DND-41 (cell line): ENCODE results near the gene HTR2A.

ENCODE experiments used
- ATAC-seq: fragments of 200-7000 bp; cut with Tn5 transposase; 3 replicates; pipeline ENCODE4 v1.9.1; 2021; ENCODE audit warnings: low read depth; ENCODE audit not compliant: insufficient read depth
- DNase-seq: peaks from one replicate; pipeline ENCODE4 v3.0.0-alpha.2; 2020
- H2AFZ ChIP-seq: 2 replicates; pipeline ENCODE4 v1.6.0; 2012; ENCODE audit warnings: low read depth, low read length
- H3K27ac ChIP-seq: 2 replicates; pipeline ENCODE4 v1.5.1; 2012; ENCODE audit warnings: low read length, inconsistent platforms
- H3K27me3 ChIP-seq: fragments of 200-600 bp; sonication (generic); 2 replicates; pipeline ENCODE4 v1.6.0; 2012; ENCODE audit warnings: low read length, mild to moderate bottlenecking, inconsistent platforms; ENCODE audit not compliant: insufficient read depth, poor library complexity
- H3K36me3 ChIP-seq: 2 replicates; pipeline ENCODE4 v1.5.1; 2012; ENCODE audit warnings: low read length, inconsistent platforms; ENCODE audit not compliant: insufficient read depth
- H3K4me1 ChIP-seq: 2 replicates; pipeline ENCODE4 v1.5.1; 2012; ENCODE audit warnings: mild to moderate bottlenecking, low read length; ENCODE audit not compliant: insufficient read depth
- H3K4me2 ChIP-seq: 2 replicates; pipeline ENCODE4 v1.6.0; 2012; ENCODE audit warnings: mild to moderate bottlenecking, moderate library complexity, low read length, inconsistent platforms; ENCODE audit not compliant: insufficient read depth
- H3K4me3 ChIP-seq, 2 experiments: fragments of 200-600 bp in 1 of 2; shearing (Covaris generic) in 1 of 2; 2 replicates each; pipeline ENCODE4 v1.5.1; 2012 to 2016; ENCODE audit warnings: inconsistent platforms in 2 of 2, low read length in 2 of 2, mild to moderate bottlenecking in 2 of 2, low read depth in 1 of 2, moderate library complexity in 1 of 2
- H3K79me2 ChIP-seq: 2 replicates; pipeline ENCODE4 v1.6.0; 2012; ENCODE audit warnings: low read length, inconsistent platforms; ENCODE audit not compliant: insufficient read depth
- H3K9ac ChIP-seq: 2 replicates; pipeline ENCODE4 v1.6.0; 2012; ENCODE audit warnings: low read depth, mild to moderate bottlenecking, inconsistent platforms, low read length, moderate library complexity
- H3K9me3 ChIP-seq: 2 replicates; pipeline ENCODE4 v1.5.1; 2012; ENCODE audit warnings: low read length, moderate library complexity, mild to moderate bottlenecking, inconsistent platforms; ENCODE audit not compliant: insufficient read depth, severe bottlenecking
- H4K20me1 ChIP-seq: 2 replicates; pipeline ENCODE4 v1.6.0; 2012; ENCODE audit warnings: low read length; ENCODE audit not compliant: insufficient read depth
- CTCF ChIP-seq: IDR thresholded peaks from 2 replicates; pipeline ENCODE4 v1.5.1; 2012; ENCODE audit warnings: borderline replicate concordance, low read length, moderate library complexity, mild to moderate bottlenecking; ENCODE audit not compliant: poor library complexity, severe bottlenecking; ENCODE audit errors: extremely low read depth
- EZH2 ChIP-seq: IDR thresholded peaks from 3 replicates; pipeline ENCODE4 v1.6.1; 2012; ENCODE audit warnings: borderline replicate concordance, low read depth, mild to moderate bottlenecking, moderate library complexity, low read length, inconsistent platforms; ENCODE audit not compliant: severe bottlenecking

The HTR2A gene

GRCh38 chr13:46783504-46783903, 113.3 kb downstream of the HTR2A start:
- Histone ChIP-seq H3K27ac (no peak overlapping the region), H3K4me1 (no peaks in the 10 kb centered on the region), H3K9me3 (no peaks in the 10 kb centered on the region), H4K20me1 (no peaks in the 10 kb centered on the region; the same call in 1 of the 2 replicates), H2AFZ (no peak overlapping the region), H3K27me3 (no peaks in the 10 kb centered on the region), H3K79me2 (0 out of 2 replicates have a peak, but pooled peaks cover 3% of the 10 kb centered on the region), H3K9ac (no peak overlapping the region), H3K4me3 (no peak overlapping the region), H3K36me3 (peaks cover 98% of the 10 kb centered on the region), H3K4me2 (no peak overlapping the region)
- no peak for DNase-seq
- TF ChIP-seq EZH2 (no peak), CTCF (no peak)
- no peak for ATAC-seq

- TF ChIP-seq CTCF: no peak
- TF ChIP-seq EZH2: no peak
- H3K4me3 ChIP-seq: no peak overlapping the region
- H3K27ac ChIP-seq: no peak overlapping the region
Observed at GRCh38 chr13:46782691-46783090, 114.2 kb downstream of the HTR2A start.

GRCh38 chr13:46782066-46782465, 114.8 kb downstream of the HTR2A start:
- TF ChIP-seq EZH2 (no peak), CTCF (no peak)
- DNase-seq: no peak
- Histone ChIP-seq H3K4me2 (no peak overlapping the region), H3K9ac (no peak overlapping the region), H3K9me3 (no peaks in the 10 kb centered on the region), H2AFZ (no peak overlapping the region), H3K27ac (no peak overlapping the region), H3K4me3 (no peak overlapping the region), H3K27me3 (no peaks in the 10 kb centered on the region), H4K20me1 (no peaks in the 10 kb centered on the region; the same call in 1 of the 2 replicates), H3K36me3 (peaks cover 98% of the 10 kb centered on the region), H3K4me1 (no peaks in the 10 kb centered on the region), H3K79me2 (0 out of 2 replicates have a peak, but pooled peaks cover 3% of the 10 kb centered on the region)
- ATAC-seq: no peak

More at GRCh38 chr13:46782691-46783090, 114.2 kb downstream of the HTR2A start:
- H4K20me1 ChIP-seq: no peaks in the 10 kb centered on the region; the same call in 1 of the 2 replicates
- H2AFZ ChIP-seq: no peak overlapping the region
- DNase-seq (no peak), ATAC-seq (no peak)
- no peaks in the 10 kb centered on the region for H3K4me1 ChIP-seq
- H3K4me2 ChIP-seq: no peak overlapping the region
- no peak overlapping the region for H3K9ac ChIP-seq
- 0 out of 2 replicates have a peak, but pooled peaks cover 3% of the 10 kb centered on the region for H3K79me2 ChIP-seq
- H3K9me3 ChIP-seq: no peaks in the 10 kb centered on the region
- peaks cover 98% of the 10 kb centered on the region for H3K36me3 ChIP-seq
- H3K27me3 ChIP-seq: no peaks in the 10 kb centered on the region
